SIG-M5 treated with dmso at 0.1 percent for 504 hours (cell line): ENCODE data around the gene PDF.
"Not testable (repeated sequence)": the region's sequence is repeated elsewhere in the genome, so short reads cannot be mapped to it uniquely, and the experiment has no call there.

ENCODE experiments used
- DNase-seq: peaks from one replicate; lab custom pipeline; 2025; ENCODE audit not compliant: unreplicated experiment; lab: John Stamatoyannopoulos, UW

PDF gene, protein sequence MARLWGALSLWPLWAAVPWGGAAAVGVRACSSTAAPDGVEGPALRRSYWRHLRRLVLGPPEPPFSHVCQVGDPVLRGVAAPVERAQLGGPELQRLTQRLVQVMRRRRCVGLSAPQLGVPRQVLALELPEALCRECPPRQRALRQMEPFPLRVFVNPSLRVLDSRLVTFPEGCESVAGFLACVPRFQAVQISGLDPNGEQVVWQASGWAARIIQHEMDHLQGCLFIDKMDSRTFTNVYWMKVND

DNA sequence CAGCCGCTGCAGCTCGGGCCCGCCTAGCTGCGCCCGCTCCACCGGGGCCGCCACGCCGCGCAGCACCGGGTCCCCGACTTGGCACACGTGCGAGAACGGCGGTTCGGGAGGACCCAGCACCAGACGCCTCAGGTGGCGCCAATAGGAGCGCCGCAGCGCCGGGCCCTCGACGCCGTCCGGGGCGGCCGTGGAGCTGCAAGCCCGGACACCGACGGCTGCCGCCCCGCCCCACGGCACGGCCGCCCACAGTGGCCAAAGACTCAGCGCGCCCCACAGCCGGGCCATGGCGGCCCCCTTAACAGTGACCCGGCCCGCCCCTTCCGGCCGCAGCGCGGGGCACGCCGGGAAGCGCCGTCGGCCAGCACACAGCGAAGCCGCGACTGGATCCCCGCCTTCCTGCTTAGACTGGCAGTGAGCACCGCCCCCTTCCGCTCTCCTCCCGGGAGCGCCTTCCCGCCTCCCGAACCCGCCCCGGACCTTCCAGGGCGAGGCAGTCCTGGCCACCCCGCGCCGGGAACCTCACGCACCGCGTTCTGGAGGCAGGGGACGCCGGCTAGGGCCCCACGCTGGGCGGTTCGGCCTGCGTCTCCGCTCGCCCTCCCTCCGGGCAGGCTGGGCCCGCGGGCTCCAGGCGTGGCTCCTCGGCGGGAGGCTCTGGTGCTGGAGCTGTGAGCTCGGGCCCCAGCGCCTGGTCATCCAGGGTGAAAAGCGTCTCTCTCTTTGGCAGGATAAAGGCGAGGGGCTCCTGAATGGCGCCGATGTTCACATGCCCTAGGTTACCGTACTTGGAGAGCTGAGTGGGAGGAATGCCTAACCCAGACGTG lies at the start of gene PDF:
Gene PDF, minus strand, starts transcription at position 303 of the 824 bp plus-strand sequence. Its CDS starts 18 bp downstream, at position 285.
- peak; percentile 86 for DNase-seq

DNA sequence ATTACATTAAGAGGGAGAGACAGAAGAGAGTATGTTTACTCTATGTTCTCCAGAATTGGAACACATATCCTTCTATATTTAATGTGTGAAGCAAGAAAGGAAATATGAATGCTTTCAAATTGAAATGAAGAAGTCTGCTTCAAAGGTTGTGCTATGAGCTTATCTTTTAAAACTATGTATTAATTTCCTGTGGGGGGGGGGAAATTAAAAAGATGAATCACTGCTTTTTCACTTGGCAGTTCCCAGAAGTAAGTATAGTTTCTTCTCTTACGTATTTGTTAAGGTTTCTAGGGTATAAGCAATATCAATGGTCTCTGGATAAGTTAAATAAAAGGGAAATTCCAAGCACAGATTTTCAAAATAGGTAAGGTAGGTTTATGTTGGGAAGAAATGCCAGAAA lies 48.4 kb upstream of the PDF start:
- DNase-seq: no peak

DNA sequence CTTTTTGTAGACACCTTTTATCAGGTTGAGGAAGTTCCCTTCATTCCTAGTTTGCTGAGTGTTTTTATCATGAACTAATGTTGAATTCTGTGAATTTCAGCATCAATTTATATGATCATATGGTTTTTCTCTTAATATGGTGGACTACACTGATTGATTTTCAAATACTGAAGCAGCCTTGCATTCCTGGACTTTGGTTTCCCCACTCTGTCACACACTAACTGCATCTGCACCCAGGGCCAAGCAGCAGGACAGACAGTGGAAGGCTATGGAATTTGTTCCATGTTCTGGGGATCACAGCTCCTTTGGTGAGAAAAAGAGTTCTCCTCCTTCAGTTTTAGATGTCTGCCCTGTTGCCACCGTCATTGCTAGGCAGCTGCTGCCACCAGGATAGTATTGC lies 47.6 kb upstream of the PDF start:
- no peak for DNase-seq

DNA sequence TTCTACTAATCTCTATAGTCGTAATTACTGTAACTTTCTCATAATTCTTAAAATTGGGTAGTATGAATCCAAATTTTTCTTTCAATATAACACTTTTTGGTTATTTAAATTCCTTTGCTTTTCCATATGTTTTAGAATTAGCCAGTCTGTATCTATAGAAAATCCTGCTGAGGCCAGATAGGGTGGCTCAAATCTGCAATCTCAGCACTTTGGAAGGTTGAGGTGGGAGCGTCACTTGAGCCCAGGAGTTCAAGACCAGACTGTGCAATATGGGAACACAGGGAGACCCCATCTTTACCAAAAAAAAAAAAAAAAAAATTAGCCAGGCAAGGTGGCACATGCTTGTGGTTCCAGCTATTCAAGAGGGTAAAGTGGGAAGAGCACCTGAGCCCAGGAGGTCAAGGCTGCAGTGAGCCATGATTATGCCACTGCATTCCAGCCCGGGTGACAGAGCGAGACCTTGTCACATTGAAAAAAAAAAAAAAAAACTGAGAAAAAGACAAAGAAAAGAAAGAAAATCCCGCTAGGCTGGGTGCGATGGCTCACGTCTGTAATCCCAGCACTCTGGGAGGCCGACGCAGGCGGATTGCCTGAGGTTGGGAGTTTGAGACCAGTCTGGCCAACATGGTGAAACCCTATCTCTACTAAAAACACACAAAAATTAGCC lies 46.1 kb upstream of the PDF start:
- no peak for DNase-seq

DNA sequence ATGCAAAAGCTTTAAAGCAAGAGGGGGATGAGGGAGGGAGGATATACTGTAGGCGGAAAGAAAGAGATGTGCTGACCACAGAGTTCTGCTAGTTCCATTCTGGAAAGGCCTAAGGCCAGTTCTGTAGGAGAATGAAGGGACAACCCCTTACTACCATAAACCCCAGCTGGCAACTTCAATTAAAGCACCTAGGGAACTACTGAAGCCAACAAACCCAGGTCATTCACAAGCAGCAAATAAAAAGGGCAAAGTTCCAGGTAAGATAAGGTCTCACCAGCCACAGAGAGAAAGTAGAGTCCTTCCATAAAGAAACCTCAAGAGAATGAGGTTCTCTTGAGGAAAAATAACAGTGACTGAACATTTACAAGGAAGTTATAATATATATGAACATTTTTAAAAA lies 42.6 kb upstream of the PDF start:
- DNase-seq: no peak

DNA sequence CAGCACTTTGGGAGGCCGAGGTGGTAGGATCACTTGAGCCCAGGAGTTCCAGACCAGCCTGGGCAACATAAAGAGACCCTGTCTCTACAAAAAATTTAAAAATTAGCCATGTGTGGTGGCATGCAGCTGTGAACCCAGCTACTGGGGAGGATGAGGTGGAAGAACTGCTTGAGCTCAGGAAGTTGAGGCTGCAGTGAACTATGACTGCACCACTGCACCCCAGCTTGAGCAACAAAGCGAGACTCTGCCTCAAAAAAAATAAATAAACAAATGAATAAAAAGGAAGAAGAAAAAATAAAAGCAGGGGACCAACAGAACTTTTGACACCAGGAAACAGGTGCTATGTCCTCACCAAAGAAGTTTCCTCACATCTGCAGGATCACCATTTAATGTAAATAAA lies 41.2 kb upstream of the PDF start:
- DNase-seq: no peak

DNA sequence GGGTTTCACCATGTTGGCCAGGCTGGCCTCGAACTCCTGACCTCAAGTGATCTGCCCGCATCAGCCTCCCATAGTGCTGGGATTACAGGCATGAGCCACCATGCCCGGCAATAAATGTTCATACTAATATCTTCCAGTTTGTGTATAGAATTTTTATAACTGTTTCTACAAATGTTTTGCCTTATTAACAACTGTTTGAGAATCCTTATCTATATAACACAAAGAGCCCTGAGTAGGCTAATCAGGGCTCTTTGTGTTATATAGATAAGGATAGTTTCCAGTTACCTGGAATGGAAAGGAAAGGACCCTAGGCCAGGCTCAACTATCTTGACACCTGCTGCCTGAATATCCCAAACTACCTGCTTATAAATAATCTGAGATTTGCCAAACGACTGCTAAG lies 38.5 kb upstream of the PDF start:
- no peak for DNase-seq

DNA sequence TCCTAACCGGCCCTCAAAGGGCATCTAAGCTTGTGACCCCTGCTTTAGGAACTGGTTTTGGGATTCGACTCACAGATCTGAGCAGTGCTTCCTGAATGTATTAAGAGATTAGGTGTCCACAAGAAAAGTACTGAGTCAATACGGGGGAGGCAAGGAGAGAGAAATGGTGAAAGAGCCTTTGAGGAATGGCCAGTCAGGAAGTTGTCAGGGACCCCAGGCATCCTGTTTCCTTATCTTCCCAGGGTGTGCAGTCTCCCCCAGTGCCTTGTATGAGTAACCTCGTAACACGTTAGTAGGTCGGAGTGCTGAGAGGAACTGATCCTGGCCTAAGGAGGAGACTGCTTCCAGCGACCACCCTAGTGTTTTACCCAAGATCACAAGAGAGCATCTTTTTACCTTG lies 37.6 kb upstream of the PDF start:
- DNase-seq: no peak

DNA sequence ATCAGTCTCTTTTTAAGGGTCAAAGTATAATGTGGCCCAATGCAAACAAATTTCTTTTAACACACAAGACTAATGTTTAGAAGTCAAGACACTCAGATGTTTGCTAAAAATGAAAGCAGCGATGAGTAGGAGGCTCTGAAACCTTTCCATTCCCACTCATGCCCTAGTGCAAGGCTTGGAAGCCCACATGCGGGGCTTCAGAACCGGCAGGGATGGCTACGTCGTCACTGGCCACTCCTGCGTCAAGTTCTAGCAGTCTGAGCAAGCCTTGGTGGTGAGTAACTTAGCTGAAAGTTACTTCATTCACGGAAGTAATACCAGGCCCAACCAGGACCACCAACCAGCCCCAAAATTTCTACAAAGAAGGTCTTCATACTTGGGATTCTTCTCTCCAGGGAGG lies 36.0 kb upstream of the PDF start:
- DNase-seq: no peak

DNA sequence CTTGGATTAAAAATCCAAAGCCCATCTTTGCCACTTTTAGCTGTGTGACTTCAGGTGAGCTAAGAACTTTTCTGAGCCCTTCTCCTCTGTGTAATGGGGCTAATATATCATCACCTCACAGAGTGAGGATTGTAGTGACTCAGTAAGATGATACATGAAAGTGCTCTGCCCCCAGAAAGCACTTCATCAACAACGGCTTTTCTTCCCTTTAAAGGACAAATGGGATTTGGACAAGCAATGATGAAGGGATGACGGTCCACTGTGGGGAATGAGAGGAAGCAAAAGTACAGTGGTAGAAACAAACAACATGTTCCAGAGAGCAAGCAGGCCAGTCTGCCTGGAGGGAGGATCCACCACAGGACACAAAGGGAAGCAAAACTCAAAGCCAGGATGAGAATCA lies 35.5 kb upstream of the PDF start:
- no peak for DNase-seq

DNA sequence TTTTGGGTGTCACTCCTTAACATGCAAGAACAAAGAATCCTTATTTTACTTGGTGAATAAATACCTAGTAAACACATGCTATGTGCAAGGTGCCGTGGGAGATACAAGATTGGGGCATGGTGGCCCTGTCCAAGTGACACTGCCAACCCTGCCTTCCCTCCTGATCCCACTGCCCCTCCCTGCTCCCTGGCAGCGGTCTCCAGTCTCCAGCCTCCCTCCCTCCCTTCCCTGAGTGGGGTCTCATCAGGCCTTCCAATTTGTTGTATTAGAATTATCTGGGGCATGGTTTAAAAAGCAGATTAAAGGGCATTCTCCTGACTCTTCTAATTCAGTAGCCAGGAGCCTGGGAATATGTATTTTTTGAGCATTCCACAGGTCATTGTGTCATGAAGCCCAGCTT lies 33.7 kb upstream of the PDF start:
- DNase-seq: no peak

DNA sequence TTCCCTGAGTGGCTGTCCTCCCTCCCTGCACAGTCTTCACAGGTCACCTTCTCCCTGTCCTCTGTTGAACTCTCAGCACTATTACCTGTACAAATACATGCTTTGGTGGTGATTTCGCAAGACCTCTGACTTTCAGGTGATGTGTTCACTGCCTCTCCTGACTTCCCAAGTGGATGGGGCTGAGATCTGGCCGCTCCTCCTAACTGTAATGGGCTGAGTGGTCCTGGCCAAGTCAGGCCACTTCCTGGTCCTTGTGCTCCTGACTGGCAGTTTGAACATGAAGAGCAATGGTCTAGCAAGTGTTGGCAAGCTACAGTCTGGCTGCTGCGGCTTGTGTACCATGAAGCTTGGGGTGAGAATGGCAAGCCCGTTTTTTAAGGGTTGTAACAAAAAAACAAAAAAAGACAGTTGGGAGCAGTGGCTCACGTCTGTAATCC lies 32.9 kb upstream of the PDF start:
- no peak for DNase-seq

DNA sequence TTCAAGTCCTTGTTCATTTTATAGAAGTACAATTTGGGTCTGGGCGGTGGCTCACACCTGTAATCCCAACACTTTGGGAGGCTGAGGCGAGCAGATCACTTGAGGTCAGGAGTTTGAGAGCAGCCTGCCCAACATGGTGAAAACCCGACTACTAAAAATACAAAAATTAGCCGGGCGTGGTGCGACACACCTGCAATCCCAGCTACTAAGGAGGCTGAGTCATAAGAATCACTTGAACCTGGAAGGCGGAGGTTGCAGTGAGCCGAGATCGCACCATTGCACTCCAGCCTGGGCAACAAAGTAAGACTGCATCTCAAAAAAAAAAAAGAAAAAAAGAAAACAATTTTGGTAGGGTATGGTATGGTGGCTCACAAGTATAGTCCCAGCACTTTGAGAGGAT lies 29.7 kb upstream of the PDF start:
- DNase-seq: not testable (repeated sequence)

DNA sequence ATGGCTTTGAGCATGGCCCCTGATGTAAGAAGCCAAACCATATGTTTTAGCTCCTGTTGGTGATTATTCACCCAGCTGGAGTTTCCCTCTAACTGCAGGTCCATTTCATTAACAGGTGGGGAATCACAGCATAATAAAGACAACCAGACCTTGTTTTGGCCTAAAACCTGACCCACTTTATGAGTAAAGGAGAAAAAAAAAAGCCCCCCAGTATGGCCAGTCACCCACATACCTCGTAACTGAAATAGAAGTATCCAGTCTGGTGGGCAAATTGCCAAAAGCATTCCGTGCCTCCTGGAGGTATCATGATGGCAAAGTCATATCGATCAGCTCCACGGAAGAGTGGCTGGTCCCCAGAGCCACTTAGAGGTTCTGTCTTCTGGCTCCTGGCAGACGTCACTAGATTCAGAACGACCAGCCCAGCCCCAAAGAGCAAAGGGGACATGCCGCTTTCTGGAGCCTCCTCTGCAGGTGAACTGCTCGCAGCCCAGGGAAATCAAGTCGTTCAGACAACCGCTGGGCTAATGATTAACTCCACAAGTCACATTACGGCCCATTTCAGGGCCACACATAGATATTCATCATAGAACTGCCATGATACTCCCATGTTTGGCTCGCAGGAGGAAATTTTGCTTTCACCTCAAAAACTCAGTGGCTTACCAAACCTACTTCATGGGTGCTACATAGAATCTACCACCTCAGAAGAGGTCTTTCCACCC lies 21.1 kb upstream of the PDF start, which contains the start of gene TMED6:
Gene TMED6, minus strand, starts transcription at position 478 of the 719 bp plus-strand sequence. Its CDS starts 33 bp downstream, at position 445.
- DNase-seq: no peak

DNA sequence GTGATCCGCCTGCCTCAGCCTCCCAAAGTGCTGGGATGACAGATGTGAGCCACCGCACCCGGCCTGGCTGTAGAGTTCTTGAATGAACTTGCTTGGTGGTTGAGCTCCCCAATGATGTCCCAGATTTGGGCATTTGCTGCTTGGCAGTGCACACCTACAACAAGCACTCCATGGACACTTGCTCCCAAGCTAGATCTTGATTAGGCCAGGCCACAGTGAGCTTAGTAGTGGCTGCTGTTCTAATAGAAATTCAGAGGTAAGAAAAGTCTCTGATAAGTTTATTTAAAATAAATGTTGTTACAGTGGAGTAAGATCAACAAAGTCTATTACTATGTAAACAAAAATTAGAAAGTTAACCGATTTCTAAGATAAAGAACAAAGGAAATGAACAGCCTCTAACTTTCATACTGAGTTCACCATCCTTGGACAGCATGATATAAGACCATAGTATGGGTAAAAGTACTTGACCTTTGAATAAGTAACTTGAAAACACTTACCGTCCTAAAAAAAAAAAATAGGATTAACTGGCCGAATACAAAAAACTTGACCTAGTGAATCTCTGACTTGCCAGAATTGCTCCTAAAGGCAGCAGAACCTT lies 20.2 kb upstream of the PDF start:
- DNase-seq: no peak

DNA sequence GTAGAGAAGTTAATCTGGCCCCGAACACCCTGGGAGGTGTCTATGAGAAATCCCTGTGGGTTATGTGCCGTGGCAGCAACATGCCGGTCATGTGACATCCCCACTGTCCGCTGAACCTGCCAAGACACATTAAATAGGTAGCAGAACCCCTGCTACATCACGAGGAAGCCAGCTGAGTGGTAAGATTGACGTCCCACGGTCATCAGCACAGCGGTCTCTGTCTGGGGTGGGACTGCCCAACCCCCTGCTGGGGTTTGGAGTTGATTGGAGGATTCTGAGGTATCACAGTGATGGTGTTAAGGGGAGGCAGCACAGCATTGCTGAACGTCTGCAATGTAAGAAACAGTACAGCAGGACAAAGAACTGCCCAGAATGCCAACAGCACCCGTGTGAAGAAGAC lies 19.1 kb upstream of the PDF start:
- DNase-seq: no peak

DNA sequence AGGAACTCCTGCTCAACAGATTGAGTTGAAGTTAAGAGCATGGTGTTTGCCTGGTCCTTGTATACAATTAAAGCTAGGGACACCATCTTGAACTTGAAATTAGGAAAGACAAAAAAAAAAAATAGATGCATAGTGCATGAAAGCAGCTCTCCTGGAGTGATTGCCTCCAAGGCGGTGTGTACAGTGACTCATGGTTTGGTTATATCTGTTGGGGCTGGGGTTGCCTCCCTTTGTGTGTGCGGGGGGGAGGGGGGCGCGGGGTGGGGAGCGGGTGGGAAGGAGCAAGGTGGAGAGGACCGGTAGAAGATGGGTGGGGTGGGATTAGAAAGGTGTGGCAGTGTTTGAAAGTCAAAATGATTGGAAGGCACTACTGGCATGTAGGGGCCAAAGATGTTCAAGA lies 17.8 kb upstream of the PDF start:
- no peak for DNase-seq

DNA sequence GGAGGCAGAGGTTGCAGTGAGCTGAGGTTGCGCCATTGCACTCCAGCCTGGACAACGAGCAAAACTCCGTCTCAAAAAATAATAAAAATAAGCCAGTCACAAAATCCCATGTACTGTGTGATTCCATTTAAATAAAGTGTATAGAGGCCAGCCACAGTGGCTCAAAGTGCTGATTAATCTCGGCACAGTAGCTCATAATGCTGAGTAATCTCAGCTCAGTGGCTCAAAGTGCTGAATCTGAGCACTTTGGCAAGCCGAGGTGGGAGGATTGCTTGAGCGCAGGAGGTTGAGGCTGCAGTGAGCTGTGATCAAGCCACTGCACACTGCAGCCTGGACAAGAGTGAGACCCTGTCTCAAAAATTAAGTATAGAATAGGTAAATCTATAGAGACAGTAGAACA lies 16.3 kb upstream of the PDF start:
- no peak for DNase-seq

DNA sequence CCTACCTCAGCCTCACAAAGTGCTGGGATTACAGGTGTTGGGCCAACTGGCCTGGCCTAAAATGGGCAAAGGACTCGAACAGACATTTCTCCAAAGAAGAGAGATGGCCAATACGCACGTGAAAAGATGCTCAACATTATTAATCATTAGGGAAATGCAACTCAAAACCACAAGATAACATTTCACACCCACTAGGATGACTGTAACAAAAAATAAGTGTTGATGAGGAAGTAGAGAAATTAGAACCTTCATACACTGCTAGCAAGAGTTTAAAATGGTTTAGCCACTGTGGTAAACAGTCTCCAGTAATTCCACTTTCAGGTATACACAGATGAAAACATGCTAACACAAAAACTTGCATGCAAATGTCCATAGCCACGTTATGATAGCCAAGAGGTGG lies 15.5 kb upstream of the PDF start:
- DNase-seq: no peak

DNA sequence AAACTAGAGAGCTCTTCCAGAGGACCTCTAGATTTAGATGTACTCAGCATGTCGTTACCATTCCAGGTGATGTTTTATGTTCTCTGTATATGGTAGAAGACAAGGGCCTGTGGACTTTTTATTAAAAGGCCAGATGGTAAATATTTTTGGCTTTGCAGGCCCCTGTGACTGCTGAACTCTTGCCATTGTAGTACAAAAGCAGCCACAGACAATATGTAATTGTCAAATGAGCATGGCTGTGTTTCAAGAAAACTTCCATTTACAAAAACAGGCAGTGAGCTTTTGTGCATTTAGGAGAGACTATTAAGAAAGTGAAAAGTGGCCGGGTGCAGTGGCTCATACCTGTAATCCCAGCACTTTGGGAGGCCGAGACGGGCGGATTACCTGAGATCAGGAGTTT lies 13.8 kb upstream of the PDF start:
- DNase-seq: no peak

DNA sequence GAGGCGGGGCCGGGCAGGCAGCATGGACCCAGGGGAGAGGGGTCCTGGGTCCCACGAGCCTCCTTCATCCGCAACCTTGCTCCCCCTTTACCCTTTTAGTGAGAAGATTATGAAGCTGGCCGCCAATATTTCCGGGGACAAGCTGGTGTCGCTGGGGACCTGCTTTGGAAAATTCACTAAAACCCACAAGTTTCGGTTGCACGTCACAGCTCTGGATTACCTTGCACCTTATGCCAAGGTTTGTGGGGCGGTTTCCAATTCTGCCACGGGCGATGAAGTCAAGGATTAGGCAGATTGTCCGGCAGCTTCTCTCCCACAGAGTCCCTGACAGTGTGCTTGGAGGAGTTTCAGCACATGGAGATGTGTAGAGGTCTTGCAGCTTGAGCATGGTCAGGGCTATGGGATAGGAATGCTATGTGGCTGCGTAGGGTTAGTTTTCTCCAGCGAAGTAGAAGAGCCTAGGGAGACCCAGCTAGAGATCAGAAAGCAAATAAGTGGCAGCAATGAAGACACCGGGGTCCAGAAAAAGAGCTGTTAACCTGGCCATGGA lies 9.8 kb upstream of the PDF start:
- no peak for DNase-seq
